ENCODE results near the gene DAAM2.

- no peak for TF ChIP-seq CTCF (IDR thresholded peaks at IDR 0.05)
- no peak for TF ChIP-seq POLR2AphosphoS5 (IDR thresholded peaks at IDR 0.05)
Measured at GRCh38 chr6:39908838-39909583, 116.8 kb downstream of the DAAM2 start.

Data from breast epithelium (tissue), 3 donors.